Measurements from ENCODE around the gene PROSER2.

PROSER2 gene

DNA sequence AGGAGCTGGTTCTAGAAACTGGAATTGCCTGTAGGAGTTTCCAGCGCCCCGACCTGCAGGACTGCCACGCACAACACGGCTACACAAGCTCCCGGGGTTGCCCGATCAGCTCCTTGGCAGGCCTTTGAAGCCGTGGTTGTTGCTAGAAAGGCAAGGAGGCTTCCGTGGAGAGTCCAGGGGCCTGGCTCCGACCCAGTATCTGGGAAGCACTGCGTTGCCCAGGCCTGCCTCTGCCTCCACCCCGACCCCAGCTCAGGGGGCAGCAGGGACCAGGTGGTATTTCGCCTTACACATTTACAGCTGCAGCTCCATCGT lies 54.4 kb downstream of the PROSER2 start:
- no peak for DNase-seq (ENCODE audit: low read depth)
- TF ChIP-seq, protein P1, sequence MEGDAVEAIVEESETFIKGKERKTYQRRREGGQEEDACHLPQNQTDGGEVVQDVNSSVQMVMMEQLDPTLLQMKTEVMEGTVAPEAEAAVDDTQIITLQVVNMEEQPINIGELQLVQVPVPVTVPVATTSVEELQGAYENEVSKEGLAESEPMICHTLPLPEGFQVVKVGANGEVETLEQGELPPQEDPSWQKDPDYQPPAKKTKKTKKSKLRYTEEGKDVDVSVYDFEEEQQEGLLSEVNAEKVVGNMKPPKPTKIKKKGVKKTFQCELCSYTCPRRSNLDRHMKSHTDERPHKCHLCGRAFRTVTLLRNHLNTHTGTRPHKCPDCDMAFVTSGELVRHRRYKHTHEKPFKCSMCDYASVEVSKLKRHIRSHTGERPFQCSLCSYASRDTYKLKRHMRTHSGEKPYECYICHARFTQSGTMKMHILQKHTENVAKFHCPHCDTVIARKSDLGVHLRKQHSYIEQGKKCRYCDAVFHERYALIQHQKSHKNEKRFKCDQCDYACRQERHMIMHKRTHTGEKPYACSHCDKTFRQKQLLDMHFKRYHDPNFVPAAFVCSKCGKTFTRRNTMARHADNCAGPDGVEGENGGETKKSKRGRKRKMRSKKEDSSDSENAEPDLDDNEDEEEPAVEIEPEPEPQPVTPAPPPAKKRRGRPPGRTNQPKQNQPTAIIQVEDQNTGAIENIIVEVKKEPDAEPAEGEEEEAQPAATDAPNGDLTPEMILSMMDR (IDR thresholded peaks at IDR 0.05; ENCODE audit: low read depth, low read length, missing control alignments) = no peak
- H3K4me3 ChIP-seq (ENCODE audit: low read depth, low read length) = no peak overlapping the region

DNA sequence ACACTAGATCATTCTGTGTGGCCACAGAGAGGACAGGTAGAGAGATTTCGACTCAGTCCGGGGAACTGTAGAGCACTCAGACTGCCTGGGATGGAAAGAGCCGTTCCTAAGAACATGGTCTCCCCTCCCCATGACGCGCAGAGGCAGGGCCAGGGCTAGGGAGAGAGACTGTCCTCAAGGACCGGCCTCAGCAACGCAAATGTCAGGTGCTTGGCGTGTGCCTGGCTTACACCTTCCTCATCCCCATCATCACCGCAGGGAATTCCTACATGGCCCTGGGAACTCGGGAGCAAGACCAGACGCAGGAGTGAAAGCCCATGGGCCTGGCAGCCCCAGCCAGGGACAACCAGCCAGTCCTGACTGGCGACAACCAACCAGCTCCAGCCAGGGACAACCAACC lies 55.6 kb downstream of the PROSER2 start:
- H3K4me3 ChIP-seq (ENCODE audit: low read depth, low read length) = no peak overlapping the region
- TF ChIP-seq, protein P1 (IDR thresholded peaks at IDR 0.05; ENCODE audit: low read depth, low read length, missing control alignments) = no peak
- DNase-seq (ENCODE audit: low read depth) = no peak

GRCh38 chr10:11879387-11880094 lies 56.4 kb downstream of the PROSER2 start:
- no peak for DNase-seq (ENCODE audit: low read depth)
- H3K4me3 ChIP-seq (ENCODE audit: low read depth, low read length) = no peak overlapping the region
- TF ChIP-seq, protein P1 (IDR thresholded peaks at IDR 0.05; ENCODE audit: low read depth, low read length, missing control alignments) = no peak

DNA sequence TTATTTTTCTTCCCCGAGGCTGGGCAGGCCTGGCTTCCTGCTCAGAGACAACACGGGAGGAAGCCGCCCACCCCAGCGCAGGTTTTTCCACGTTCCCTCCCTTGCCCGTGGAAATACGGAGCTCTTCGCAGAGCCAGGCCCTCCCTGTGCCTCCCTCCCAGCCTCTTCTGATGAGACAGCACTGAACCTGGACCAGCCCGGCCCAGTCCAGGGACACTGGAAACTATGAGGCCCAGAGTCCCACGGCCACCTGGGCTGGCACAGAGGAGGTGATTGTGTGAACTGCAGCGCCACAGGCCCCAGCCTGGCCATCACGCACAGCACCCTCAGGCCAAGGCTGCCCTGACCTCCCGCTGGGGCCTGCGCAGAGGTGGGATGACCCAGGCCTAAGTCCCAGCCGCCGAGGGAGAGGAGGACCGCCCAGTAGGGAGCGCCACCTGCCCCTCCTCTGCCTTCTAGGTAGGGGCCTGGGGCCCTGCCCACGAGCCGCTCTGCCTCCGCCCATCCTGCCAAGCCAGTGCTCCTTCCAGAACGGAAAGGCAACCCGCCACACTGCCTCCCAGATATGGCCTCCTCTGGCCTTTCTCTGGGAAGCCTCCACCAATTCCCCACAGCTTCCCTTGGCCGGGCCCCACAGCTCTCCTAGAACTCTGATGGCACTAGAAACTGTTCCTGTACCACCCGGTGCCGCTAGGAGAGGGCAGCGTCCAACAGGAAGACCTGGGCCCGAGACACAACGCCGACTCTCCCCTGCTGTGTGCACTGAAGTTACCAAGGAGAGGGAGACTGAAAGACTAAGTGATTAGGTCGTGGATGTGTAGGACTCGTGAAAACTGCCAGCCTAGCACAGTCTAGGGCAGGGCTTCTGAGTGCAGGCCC lies 57.2 kb downstream of the PROSER2 start:
- TF ChIP-seq, protein P1 (IDR thresholded peaks at IDR 0.05; ENCODE audit: low read depth, low read length, missing control alignments) = no peak
- DNase-seq (ENCODE audit: low read depth) = no peak
- no peak overlapping the region for H3K4me3 ChIP-seq (ENCODE audit: low read depth, low read length)

- H3K4me3 ChIP-seq (ENCODE audit: low read depth, low read length) = no peak overlapping the region
- TF ChIP-seq, protein P1 (IDR thresholded peaks at IDR 0.05; ENCODE audit: low read depth, low read length, missing control alignments) = no peak
- no peak for DNase-seq (ENCODE audit: low read depth)
Measured at GRCh38 chr10:11881030-11881476, 57.9 kb downstream of the PROSER2 start.

DNA sequence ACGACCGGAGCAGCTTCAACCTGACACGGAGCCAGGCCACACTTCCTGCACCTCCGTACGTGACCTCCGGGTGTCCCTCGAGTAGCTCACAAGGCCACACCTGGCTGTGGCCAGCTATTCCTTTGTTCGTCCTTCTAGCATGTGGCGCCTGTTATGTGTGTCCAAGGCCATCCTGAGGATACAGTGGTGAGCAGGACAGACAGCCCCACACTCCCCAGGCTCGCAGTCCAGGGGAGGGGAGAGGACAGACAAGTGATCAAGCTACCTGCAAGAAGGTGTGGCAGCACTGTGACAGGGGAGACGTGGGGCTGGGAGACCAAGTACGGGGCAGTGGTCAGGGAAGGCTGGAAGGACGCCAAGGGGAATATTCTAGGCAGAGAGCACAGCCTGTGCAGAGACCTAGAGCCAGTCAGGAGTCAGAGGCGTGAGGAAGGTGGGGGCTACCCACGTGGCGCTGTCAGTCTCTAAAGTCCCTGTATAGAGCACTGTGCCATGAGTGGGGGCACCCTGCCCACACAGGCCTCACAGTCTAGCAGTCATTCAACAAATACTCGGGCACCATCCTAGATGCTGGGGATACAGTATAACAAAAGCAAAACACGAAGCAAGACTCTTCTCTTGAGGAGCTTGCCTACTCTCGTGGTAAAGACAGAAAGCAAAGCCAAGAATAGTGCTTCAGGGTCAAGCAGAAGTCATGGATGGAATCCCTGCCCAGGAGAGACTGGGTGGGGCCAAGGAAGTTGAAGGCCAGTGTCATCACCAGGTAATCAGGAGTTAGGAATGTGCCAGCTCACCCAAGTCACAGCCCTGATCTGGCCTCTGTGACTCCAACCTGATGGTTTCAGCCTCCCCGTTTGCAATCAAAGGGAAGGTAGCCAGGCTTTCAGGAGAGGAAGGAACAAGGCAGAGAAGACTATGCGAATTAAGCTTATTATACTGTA lies 58.6 kb downstream of the PROSER2 start:
- TF ChIP-seq, protein P1 (IDR thresholded peaks at IDR 0.05; ENCODE audit: low read depth, low read length, missing control alignments) = peak; percentile 16
- no peak for DNase-seq (ENCODE audit: low read depth)
- no peak overlapping the region for H3K4me3 ChIP-seq (ENCODE audit: low read depth, low read length)
